ENCODE results near the gene ERICH4. TPM values are rescaled to one million over a fixed set of nuclear protein-coding genes. Genes with fewer than 3 reads are reported as not detected.
"Not testable (repeated sequence)": the region's sequence is repeated elsewhere in the genome, so short reads cannot be mapped to it uniquely, and the experiment has no call there.

ERICH4 gene
- total RNA-seq, 1 donor from 2014 or later: not detected

DNA sequence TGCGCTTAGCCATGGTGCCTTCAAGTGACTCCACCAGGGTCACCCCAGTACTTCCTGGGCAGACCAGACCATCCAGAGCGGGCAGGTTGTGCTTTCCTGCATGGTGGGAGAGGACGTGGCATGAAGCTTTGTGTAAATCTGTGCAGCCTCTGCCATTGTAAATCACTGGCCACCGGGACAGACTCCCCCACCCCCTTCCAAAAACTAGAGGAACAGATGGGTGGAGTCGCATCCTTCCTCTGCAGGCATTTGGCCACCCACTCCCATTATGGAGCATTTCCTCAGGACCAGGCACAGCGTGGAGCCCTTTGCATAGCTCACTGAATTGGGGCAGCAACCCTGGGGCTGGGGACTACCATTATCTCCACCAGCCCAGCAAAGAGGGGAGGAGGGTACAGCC, 37.2 kb upstream of the ERICH4 start:
- Histone ChIP-seq H3K27ac (peak overlapping the region; percentile 88), H3K4me1 (peaks cover 44% of the 10 kb centered on the region)

DNA sequence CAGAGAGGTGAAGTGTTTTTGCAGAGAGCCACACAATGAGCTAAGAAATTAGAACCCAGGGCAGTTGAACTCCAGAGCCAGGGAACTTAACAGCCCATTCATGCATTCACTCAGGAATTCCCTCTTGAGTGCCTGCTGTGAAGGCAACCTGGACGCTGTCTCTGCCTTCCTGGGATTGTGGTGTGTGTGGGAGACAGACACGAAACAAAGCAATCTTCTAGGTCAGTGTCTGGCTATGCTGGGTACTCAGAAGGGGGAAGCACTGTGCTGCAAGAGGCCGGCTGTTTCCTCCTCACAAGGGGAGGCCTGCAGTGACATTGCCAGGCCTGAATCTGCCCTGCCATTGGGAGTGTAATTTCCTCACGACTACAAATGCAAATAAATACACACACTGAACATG, 35.7 kb upstream of the ERICH4 start:
- Histone ChIP-seq H3K4me1 (peaks cover 55% of the 10 kb centered on the region), H3K4me3 (no peak overlapping the region), H3K27ac (peak overlapping the region; percentile 88), H3K27me3 (no peaks in the 10 kb centered on the region), H3K36me3 (peaks cover 27% of the 10 kb centered on the region), H3K9me3 (no peaks in the 10 kb centered on the region)
- no peak for DNase-seq
- TF ChIP-seq, protein P1, sequence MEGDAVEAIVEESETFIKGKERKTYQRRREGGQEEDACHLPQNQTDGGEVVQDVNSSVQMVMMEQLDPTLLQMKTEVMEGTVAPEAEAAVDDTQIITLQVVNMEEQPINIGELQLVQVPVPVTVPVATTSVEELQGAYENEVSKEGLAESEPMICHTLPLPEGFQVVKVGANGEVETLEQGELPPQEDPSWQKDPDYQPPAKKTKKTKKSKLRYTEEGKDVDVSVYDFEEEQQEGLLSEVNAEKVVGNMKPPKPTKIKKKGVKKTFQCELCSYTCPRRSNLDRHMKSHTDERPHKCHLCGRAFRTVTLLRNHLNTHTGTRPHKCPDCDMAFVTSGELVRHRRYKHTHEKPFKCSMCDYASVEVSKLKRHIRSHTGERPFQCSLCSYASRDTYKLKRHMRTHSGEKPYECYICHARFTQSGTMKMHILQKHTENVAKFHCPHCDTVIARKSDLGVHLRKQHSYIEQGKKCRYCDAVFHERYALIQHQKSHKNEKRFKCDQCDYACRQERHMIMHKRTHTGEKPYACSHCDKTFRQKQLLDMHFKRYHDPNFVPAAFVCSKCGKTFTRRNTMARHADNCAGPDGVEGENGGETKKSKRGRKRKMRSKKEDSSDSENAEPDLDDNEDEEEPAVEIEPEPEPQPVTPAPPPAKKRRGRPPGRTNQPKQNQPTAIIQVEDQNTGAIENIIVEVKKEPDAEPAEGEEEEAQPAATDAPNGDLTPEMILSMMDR (IDR thresholded peaks at IDR 0.05): no peak
- ATAC-seq: peak; percentile 74
- intact Hi-C loops (cut with DNase I): no loop called here

More for the DNA sequence above, 37.2 kb upstream of the ERICH4 start:
- ATAC-seq (peak; percentile 1), DNase-seq (no peak)
- peaks cover 16% of the 10 kb centered on the region for H3K36me3 ChIP-seq
- no peak overlapping the region for H3K4me3 ChIP-seq
- intact Hi-C loops (cut with DNase I): no loop called here
- H3K27me3 ChIP-seq: no peaks in the 10 kb centered on the region
- TF ChIP-seq, protein P1 (IDR thresholded peaks at IDR 0.05): no peak
- no peaks in the 10 kb centered on the region for H3K9me3 ChIP-seq

DNA sequence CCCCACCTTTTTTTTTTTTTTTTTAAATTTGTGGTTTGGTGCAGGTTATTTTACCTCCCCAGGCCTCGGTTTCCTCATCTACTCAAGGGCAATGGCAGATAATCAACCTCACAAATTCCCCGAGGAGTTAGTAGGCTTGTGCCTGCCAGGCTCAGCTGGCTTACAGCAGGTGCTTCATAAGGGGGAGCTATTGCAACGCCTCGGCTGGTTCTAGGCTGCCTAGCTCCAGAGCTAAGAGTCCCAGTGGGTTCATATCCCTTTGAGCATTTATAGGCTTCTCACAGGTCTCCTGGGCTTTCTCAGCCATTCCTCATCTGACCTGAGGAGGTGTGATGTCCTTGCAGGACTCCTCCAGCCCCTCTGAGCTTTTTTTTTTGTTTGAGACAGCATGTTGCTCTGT, 34.7 kb upstream of the ERICH4 start:
- intact Hi-C loops (cut with DNase I): no loop called here
- Histone ChIP-seq H3K27me3 (no peaks in the 10 kb centered on the region), H3K4me1 (peaks cover 55% of the 10 kb centered on the region), H3K4me3 (no peak overlapping the region), H3K9me3 (no peaks in the 10 kb centered on the region), H3K27ac (peak overlapping the region; percentile 88), H3K36me3 (peaks cover 28% of the 10 kb centered on the region)
- TF ChIP-seq, protein P1 (IDR thresholded peaks at IDR 0.05): no peak
- DNase-seq: no peak
- ATAC-seq: peak; percentile 11

DNA sequence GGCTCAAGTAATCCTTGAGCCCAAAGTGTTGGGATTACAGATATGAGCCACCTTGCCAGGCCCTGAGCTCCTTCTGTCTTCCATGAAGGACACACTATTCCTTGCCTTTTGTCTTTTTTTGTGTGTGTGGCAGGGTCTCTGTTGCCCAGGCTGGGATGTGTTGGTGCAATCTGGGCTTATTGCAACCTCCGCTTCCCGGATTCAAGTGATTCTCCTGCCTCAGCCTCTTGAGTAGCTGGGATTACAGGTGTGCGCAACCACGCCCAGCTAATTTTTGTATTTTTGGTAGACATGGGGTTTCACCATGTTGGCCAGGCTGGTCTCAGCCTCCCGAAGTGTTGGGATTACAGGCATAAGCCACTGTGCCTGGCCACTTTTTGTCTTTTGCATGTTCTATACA, 34.1 kb upstream of the ERICH4 start:
- H3K9me3 ChIP-seq; DNase-seq; H3K27me3 ChIP-seq; H3K4me3 ChIP-seq; intact Hi-C loops (cut with DNase I); ATAC-seq: not testable (repeated sequence)
- peaks cover 55% of the 10 kb centered on the region for H3K4me1 ChIP-seq
- H3K27ac ChIP-seq: peak overlapping the region; percentile 88
- H3K36me3 ChIP-seq: peaks cover 25% of the 10 kb centered on the region

DNA sequence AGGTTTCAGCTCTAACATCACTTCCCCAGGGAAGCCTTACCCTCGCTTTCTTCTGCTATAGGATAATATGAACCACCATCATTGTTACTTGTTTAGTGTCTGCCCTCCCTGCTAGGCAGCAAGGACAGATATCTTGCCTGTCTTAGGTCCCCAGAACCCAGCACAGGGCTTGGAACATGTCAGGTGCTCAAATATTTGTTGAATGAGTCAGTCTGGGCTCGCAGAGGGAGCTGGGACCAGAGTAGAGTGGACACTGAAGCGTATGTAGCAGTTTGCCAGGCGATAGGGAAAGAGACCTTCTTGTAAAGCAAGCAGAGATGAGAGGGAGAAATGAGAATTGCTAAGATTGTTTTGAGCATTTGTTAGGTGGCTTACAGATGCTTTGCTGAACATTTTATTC, 33.7 kb upstream of the ERICH4 start:
- intact Hi-C loops (cut with DNase I): no loop called here
- DNase-seq (no peak), ATAC-seq (peak; percentile 77)
- Histone ChIP-seq H3K36me3 (peaks cover 24% of the 10 kb centered on the region), H3K4me3 (no peak overlapping the region), H3K4me1 (peaks cover 57% of the 10 kb centered on the region), H3K27ac (peak overlapping the region; percentile 88), H3K9me3 (no peaks in the 10 kb centered on the region), H3K27me3 (no peaks in the 10 kb centered on the region)
- TF ChIP-seq, protein P1 (IDR thresholded peaks at IDR 0.05): no peak

DNA sequence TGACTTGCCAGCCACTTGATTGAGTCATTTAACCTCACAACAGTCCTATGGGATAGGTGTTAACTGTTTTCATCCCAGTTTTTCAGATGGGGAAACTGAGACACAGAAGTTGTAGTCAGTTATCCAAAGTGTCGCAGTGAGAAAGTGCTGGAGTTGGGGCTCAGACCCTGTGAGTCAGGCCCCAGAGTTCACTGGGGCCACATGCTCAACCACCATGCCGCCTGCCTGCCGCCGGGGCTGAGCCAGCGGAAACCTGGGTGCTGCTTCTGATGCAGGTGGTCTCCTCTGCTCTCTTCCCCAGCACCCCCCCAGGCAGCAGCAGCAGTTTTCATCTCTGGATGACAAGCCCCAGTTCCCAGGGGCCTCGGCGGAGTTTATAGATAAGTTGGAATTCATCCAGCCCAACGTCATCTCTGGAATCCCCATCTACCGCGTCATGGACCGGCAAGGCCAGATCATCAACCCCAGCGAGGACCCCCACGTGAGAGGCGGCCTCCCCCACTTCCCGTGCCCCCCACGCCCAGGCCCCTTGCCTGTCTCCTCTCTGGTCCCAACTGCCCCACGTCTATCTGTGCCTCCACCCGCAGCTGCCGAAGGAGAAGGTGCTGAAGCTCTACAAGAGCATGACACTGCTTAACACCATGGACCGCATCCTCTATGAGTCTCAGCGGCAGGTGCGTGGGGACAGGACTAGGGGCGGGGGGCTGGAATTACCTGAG, 32.5 kb upstream of the ERICH4 start:
- no peak overlapping the region for H3K4me3 ChIP-seq
- H3K36me3 ChIP-seq: peaks cover 35% of the 10 kb centered on the region
- intact Hi-C loops (cut with DNase I): no loop called here
- ATAC-seq (no peak), DNase-seq (no peak)
- H3K4me1 ChIP-seq: peaks cover 66% of the 10 kb centered on the region
- H3K27me3 ChIP-seq: no peaks in the 10 kb centered on the region
- H3K9me3 ChIP-seq: no peaks in the 10 kb centered on the region
- H3K27ac ChIP-seq: peak overlapping the region; percentile 88
- TF ChIP-seq, protein P1 (IDR thresholded peaks at IDR 0.05): no peak
